A549 (cell line): ENCODE results near the gene IRX6. TPM values are rescaled to one million over a fixed set of nuclear protein-coding genes. Genes with fewer than 3 reads are reported as not detected.

Source experiments
- ATAC-seq, 2 experiments: fragments of 200-7000 bp in 1 of 2; fragments of >200 bp in 1 of 2; cut with Nextera tagmentation in 1 of 2; cut with Tn5 transposase in 1 of 2; 3 replicates each; pipeline versions ENCODE4 v1.8.0 to v1.9.1; 2018 to 2020; ENCODE audit warnings: mild to moderate bottlenecking in 1 of 2, moderate library complexity in 1 of 2
- CTCF ChIA-PET: fragments of 300-600 bp; sonication (Branson Sonifier 250); formaldehyde crosslinking; extraction: SDS; loops from one replicate; lab custom pipeline; 2021; ENCODE audit warnings: antibody characterized with exemption, inconsistent platforms; lab: Yijun Ruan, JAX
- POLR2A ChIA-PET: fragments of 350-600 bp; formaldehyde crosslinking; extraction: SDS; loops from one replicate; lab custom pipeline; 2021; ENCODE audit warnings: antibody characterized with exemption, inconsistent platforms; lab: Yijun Ruan, JAX
- DNase-seq, 2 experiments: peaks; one replicate each; pipeline versions ENCODE4 v3.0.0 to v3.0.0-alpha.2; 2011 to 2016; ENCODE audit warnings: low read depth in 1 of 2, low spot score in 1 of 2
- FAIRE-seq: peaks from 2 replicates; lab custom pipeline; 2011; peaks lifted over from hg19 to GRCh38; lab: Jason Lieb, UNC
- H3K27ac ChIP-seq, 2 experiments: fragments of >200 bp; sonication (Bioruptor Twin); formaldehyde crosslinking; 3 replicates each; pipeline ENCODE4 v1.5.1; 2016 to 2017
- H3K4me1 ChIP-seq: fragments of >200 bp; sonication (Bioruptor Twin); formaldehyde crosslinking; 3 replicates; pipeline ENCODE4 v1.6.1; 2016
- H3K4me2 ChIP-seq: fragments of >200 bp; sonication (Bioruptor Twin); formaldehyde crosslinking; 3 replicates; pipeline ENCODE4 v1.6.1; 2016
- H3K4me3 ChIP-seq: fragments of >200 bp; sonication (Bioruptor Twin); formaldehyde crosslinking; 3 replicates; pipeline ENCODE4 v1.5.1; 2016
- H3K9me3 ChIP-seq: fragments of >200 bp; sonication (Bioruptor Twin); formaldehyde crosslinking; 3 replicates; pipeline ENCODE4 v1.6.1; 2016
- BCL3 ChIP-seq: fragments of >200 bp; sonication (Bioruptor Twin); formaldehyde crosslinking; IDR thresholded peaks from 3 replicates; pipeline ENCODE4 v1.6.1; 2016
- BHLHE40 ChIP-seq: IDR thresholded peaks from 2 replicates; pipeline ENCODE4 v1.6.1; 2012; ENCODE audit warnings: low read depth, low read length, inconsistent platforms
- CBX8 ChIP-seq: fragments of 200-600 bp; sonication (generic); IDR thresholded peaks from 2 replicates; pipeline ENCODE4 v1.6.1; 2016
- CEBPB ChIP-seq, 2 experiments: fragments of >200 bp in 1 of 2; sonication (Bioruptor Twin) in 1 of 2; formaldehyde crosslinking in 1 of 2; IDR thresholded peaks; 2 replicates each; pipeline ENCODE4 v1.6.1; 2012 to 2016
- CHD2 ChIP-seq: fragments of 150-350 bp; IDR thresholded peaks from 2 replicates; pipeline ENCODE4 v1.6.1; 2014; ENCODE audit warnings: low read length; ENCODE audit not compliant: partially characterized antibody
- CHD4 ChIP-seq: fragments of 200-600 bp; sonication (generic); IDR thresholded peaks from 2 replicates; pipeline ENCODE4 v1.6.1; 2016; ENCODE audit warnings: antibody characterized with exemption, mild to moderate bottlenecking, borderline replicate concordance
- CTCF ChIP-seq: fragments of >200 bp; sonication (Bioruptor Twin); formaldehyde crosslinking; IDR thresholded peaks from 3 replicates; pipeline ENCODE4 v1.5.1; 2016
- EP300 ChIP-seq, 2 experiments: fragments of >200 bp; sonication (Bioruptor Twin); formaldehyde crosslinking; IDR thresholded peaks; 2 replicates in 1 of 2; 3 replicates in 1 of 2; pipeline ENCODE4 v1.6.1; 2016 to 2017
- FOXS1 ChIP-seq: fragments of 250-450 bp; sonication (Bioruptor Pico); IDR thresholded peaks from 2 replicates; pipeline ENCODE4 v1.5.0; 2020; ENCODE audit warnings: mild to moderate bottlenecking, moderate library complexity
- HDAC2 ChIP-seq: fragments of 200-600 bp; sonication (generic); IDR thresholded peaks from 2 replicates; pipeline ENCODE4 v1.6.1; 2016
- HMGXB4 ChIP-seq: fragments of 250-450 bp; sonication (Bioruptor Pico); IDR thresholded peaks from 2 replicates; pipeline ENCODE4 v1.5.0; 2021; ENCODE audit warnings: mild to moderate bottlenecking, moderate library complexity, borderline replicate concordance
- HOXB5 ChIP-seq: fragments of 250-450 bp; sonication (Bioruptor Pico); IDR thresholded peaks from 2 replicates; pipeline ENCODE4 v1.5.0; 2020; ENCODE audit warnings: mild to moderate bottlenecking, moderate library complexity
- MAFK ChIP-seq: fragments of 450-650 bp; IDR thresholded peaks from 2 replicates; pipeline ENCODE4 v1.6.1; 2014; ENCODE audit not compliant: partially characterized antibody
- MYC ChIP-seq: IDR thresholded peaks from 2 replicates; pipeline ENCODE4 v1.6.1; 2012; ENCODE audit warnings: mild to moderate bottlenecking, inconsistent platforms, low read length, improper control_type of control experiment, borderline replicate concordance
- NR3C1 ChIP-seq: fragments of >200 bp; sonication (Bioruptor Twin); formaldehyde crosslinking; IDR thresholded peaks from 3 replicates; pipeline ENCODE4 v1.6.1; 2017
- RAD21 ChIP-seq, 2 experiments: fragments of >200 bp in 1 of 2; sonication (Bioruptor Twin) in 1 of 2; formaldehyde crosslinking in 1 of 2; IDR thresholded peaks in 1 of 2; conservative IDR thresholded peaks in 1 of 2; 2 replicates in 1 of 2; 3 replicates in 1 of 2; pipeline ENCODE4 v1.6.1; 2012 to 2018; ENCODE audit warnings: inconsistent platforms in 1 of 2
- RCOR1 ChIP-seq: fragments of 150-350 bp; IDR thresholded peaks from 2 replicates; pipeline ENCODE4 v1.6.1; 2014; ENCODE audit warnings: antibody characterized with exemption, low read length, low read depth
- RFX5 ChIP-seq: fragments of 450-650 bp; IDR thresholded peaks from 2 replicates; pipeline ENCODE4 v1.7.1; 2014; ENCODE audit warnings: antibody characterized with exemption, mild to moderate bottlenecking, moderate library complexity
- SREBF2 ChIP-seq: fragments of 450-650 bp; IDR thresholded peaks from 2 replicates; pipeline ENCODE4 v1.6.1; 2014; ENCODE audit warnings: mild to moderate bottlenecking, moderate library complexity
- TFCP2L1 ChIP-seq: fragments of 250-450 bp; sonication (Bioruptor Pico); IDR thresholded peaks from 2 replicates; pipeline ENCODE4 v1.5.0; 2021; ENCODE audit warnings: mild to moderate bottlenecking
- ZFP36 ChIP-seq: fragments of 450-650 bp; IDR thresholded peaks from 2 replicates; pipeline ENCODE4 v1.6.1; 2014; ENCODE audit warnings: borderline replicate concordance; ENCODE audit not compliant: partially characterized antibody
- ZNF302 ChIP-seq: fragments of 250-450 bp; sonication (Bioruptor Pico); IDR thresholded peaks from 2 replicates; pipeline ENCODE4 v1.9.0; 2021; ENCODE audit warnings: inconsistent platforms, mild to moderate bottlenecking, moderate library complexity
- WGBS: methylation state at CpG from one replicate; pipeline ENCODE4 v1.1.6; 2017; ENCODE audit errors: missing lambda C conversion rate; 5-methylcytosine and 5-hydroxymethylcytosine counted together
- polyA plus RNA-seq, 4 experiments: library from polyadenylated mRNA; depleted of rRNA in 3 of 4; stranded (reverse); fragments of >200 nt; fragmentation: RNase III in 1 of 4; extraction: RNeasy Plus Mini Kit Qiagen cat#74134 plus additional on column Dnase treatment in 1 of 4; gene quantifications; 2 replicates in 3 of 4; 3 replicates in 1 of 4; pipeline ENCODE4 v1.2.3, GENCODE V29; 2011 to 2017

Gene IRX6
- polyA plus RNA-seq, 2 of the 4 experiments (the other 2 are of a cell fraction), result not detected

GRCh38 chr16:55349867-55350266, 25.9 kb downstream of the IRX6 start:
- TF ChIP-seq RAD21 (conservative IDR thresholded peaks at IDR 0.05 in 1 of 2, IDR thresholded peaks at IDR 0.05 in 1 of 2), result no peak
- no peak for TF ChIP-seq BCL3
- TF ChIP-seq CEBPB (IDR thresholded peaks at IDR 0.05), result no peak
- no peak for TF ChIP-seq TFCP2L1 (CRISPR knock-in tag)
- TF ChIP-seq MAFK, result no peak
- no peak for TF ChIP-seq HDAC2
- TF ChIP-seq ZNF302 (CRISPR knock-in tag), result no peak
- no peak for TF ChIP-seq ZFP36
- TF ChIP-seq FOXS1, result no peak
- no peak for TF ChIP-seq RCOR1
- no peak for TF ChIP-seq RFX5
- TF ChIP-seq CHD4, result no peak
- FAIRE-seq, result no peak
- WGBS, result 0% methylated on average over 1 of the region's 1 CpG
- no peaks in the 10 kb centered on the region for H3K9me3 ChIP-seq
- no peak overlapping the region for H3K4me3 ChIP-seq
- ATAC-seq, result no peak
- no peak overlapping the region for H3K4me2 ChIP-seq
- no peak for DNase-seq
- H3K27ac ChIP-seq, result no peak overlapping the region
- ChIA-PET CTCF (no interaction called here), POLR2A (no interaction called here)
- H3K4me1 ChIP-seq, result no peaks in the 10 kb centered on the region

GRCh38 chr16:55350984-55351383, 27.0 kb downstream of the IRX6 start:
- Histone ChIP-seq H3K9me3 (no peaks in the 10 kb centered on the region), H3K4me1 (no peaks in the 10 kb centered on the region), H3K4me2 (no peak overlapping the region), H3K4me3 (no peak overlapping the region), H3K27ac (no peak overlapping the region)
- FAIRE-seq (no peak), DNase-seq (no peak), ATAC-seq (no peak)
- TF ChIP-seq HMGXB4 (CRISPR knock-in tag), result no peak
- no peak for TF ChIP-seq HOXB5
- POLR2A ChIA-PET, result no interaction called here
- CTCF ChIA-PET, result interaction anchor here (1.7 kb wide), 1 partner anchor 114 kb away, joined by 4 read pairs; no protein-coding TSS in a partner anchor

GRCh38 chr16:55351936-55352335, 27.9 kb downstream of the IRX6 start:
- DNase-seq, result no peak
- ATAC-seq, result no peak
- no peak for FAIRE-seq
- 33% methylated on average over 3 of the region's 3 CpGs for WGBS
- Histone ChIP-seq H3K4me3 (no peak overlapping the region), H3K9me3 (no peaks in the 10 kb centered on the region), H3K27ac (no peak overlapping the region), H3K4me1 (no peaks in the 10 kb centered on the region), H3K4me2 (no peak overlapping the region)
- ChIA-PET POLR2A (no interaction called here), CTCF (interaction anchor here (1.7 kb wide), 1 partner anchor 113 kb away, joined by 4 read pairs; no protein-coding TSS in a partner anchor)
- TF ChIP-seq CBX8 (no peak), HMGXB4 (CRISPR knock-in tag) (no peak), EP300 (IDR thresholded peaks at IDR 0.05) (no peak), CHD2 (no peak), MYC (no peak), CTCF (no peak), SREBF2 (no peak), NR3C1 (no peak), ZNF302 (CRISPR knock-in tag) (no peak), BHLHE40 (no peak)
